Endothelial cell of umbilical vein (primary cell): ENCODE measurements around the gene RRP1B. TPM values are rescaled to one million over a fixed set of nuclear protein-coding genes. Genes with fewer than 3 reads are reported as not detected.

Source experiments
- BruUV-seq: library from RNA; stranded (reverse); fragments of 400-500 nt; replicated peaks from 2 replicates; lab custom pipeline; 2021; lab: Mats Ljungman, UMichigan
- CTCF ChIA-PET: fragments of 300-600, 350-600 bp; sonication (Branson Sonifier 250); formaldehyde crosslinking; loops from one replicate; lab custom pipeline; 2021; ENCODE audit warnings: antibody characterized with exemption, inconsistent platforms; lab: Charles Lee
- POLR2A ChIA-PET: fragments of 300-600, 350-600 bp; sonication (Branson Sonifier 250); formaldehyde crosslinking; loops from one replicate; lab custom pipeline; 2021; ENCODE audit warnings: antibody characterized with exemption, inconsistent platforms; lab: Charles Lee
- DNase-seq: peaks from one replicate; pipeline ENCODE4 v3.0.0-alpha.2; 2011; ENCODE audit warnings: low read depth, low spot score
- FAIRE-seq: peaks from 2 replicates; lab custom pipeline; 2011; peaks lifted over from hg19 to GRCh38; lab: Jason Lieb, UNC
- H2AFZ ChIP-seq: 2 replicates; pipeline ENCODE4 v1.6.0; 2012; ENCODE audit warnings: low read depth, low read length, control low read depth, inconsistent platforms
- H3K27ac ChIP-seq: 2 replicates; pipeline ENCODE4 v1.5.1; 2011; ENCODE audit warnings: low read depth, mild to moderate bottlenecking, control low read depth, low read length, moderate library complexity; ENCODE audit not compliant: insufficient read depth
- H3K27me3 ChIP-seq, 2 experiments: 2 replicates each; pipeline versions ENCODE4 v1.6.0 to v1.6.1; 2011; ENCODE audit warnings: low read length in 2 of 2, mixed read lengths in 1 of 2; ENCODE audit not compliant: control insufficient read depth in 2 of 2, insufficient read depth in 2 of 2
- H3K36me3 ChIP-seq, 2 experiments: 2 replicates in 1 of 2; 3 replicates in 1 of 2; pipeline ENCODE4 v1.5.1; 2011; ENCODE audit warnings: low read length in 2 of 2, mild to moderate bottlenecking in 1 of 2, moderate library complexity in 1 of 2; ENCODE audit not compliant: control insufficient read depth in 2 of 2, insufficient read depth in 2 of 2; ENCODE audit errors: extremely low read depth in 1 of 2
- H3K4me1 ChIP-seq: 3 replicates; pipeline ENCODE4 v1.5.1; 2011; ENCODE audit warnings: mild to moderate bottlenecking, low read length; ENCODE audit not compliant: control insufficient read depth, insufficient read depth; ENCODE audit errors: extremely low read depth
- H3K4me2 ChIP-seq: 2 replicates; pipeline ENCODE4 v1.6.1; 2011; ENCODE audit warnings: low read length, control low read depth, mixed read lengths; ENCODE audit not compliant: insufficient read depth
- H3K4me3 ChIP-seq, 3 experiments: fragments of 200-600 bp in 1 of 3; sonication (generic), shearing (Covaris generic) in 1 of 3; replicated peaks in 1 of 3; 2 replicates each; pipeline ENCODE4 v1.5.1; 2011 to 2016; ENCODE audit warnings: control low read depth in 3 of 3, low read length in 3 of 3, mild to moderate bottlenecking in 2 of 3, inconsistent platforms in 1 of 3, low read depth in 1 of 3, moderate library complexity in 1 of 3; ENCODE audit not compliant: insufficient read depth in 1 of 3
- H3K79me2 ChIP-seq: 2 replicates; pipeline ENCODE4 v1.6.0; 2012; ENCODE audit warnings: low read length, inconsistent platforms; ENCODE audit not compliant: control insufficient read depth, insufficient read depth
- H3K9ac ChIP-seq: replicated peaks from 2 replicates; pipeline ENCODE3; 2011; ENCODE audit warnings: low read length, control low read depth; ENCODE audit not compliant: insufficient read depth; ENCODE audit errors: extremely low read depth
- H3K9me1 ChIP-seq: replicated peaks from 3 replicates; pipeline ENCODE4 v1.6.0; 2011; ENCODE audit warnings: mild to moderate bottlenecking, low read length; ENCODE audit not compliant: control insufficient read depth, insufficient read depth; ENCODE audit errors: extremely low read depth
- H3K9me3 ChIP-seq: replicated peaks from 2 replicates; pipeline ENCODE4 v1.5.1; 2012; ENCODE audit warnings: low read length, inconsistent platforms; ENCODE audit not compliant: control insufficient read depth, insufficient read depth
- H4K20me1 ChIP-seq: replicated peaks from 2 replicates; pipeline ENCODE3; 2011; ENCODE audit warnings: mild to moderate bottlenecking, low read length; ENCODE audit not compliant: control insufficient read depth, insufficient read depth; ENCODE audit errors: extremely low read depth
- EZH2 ChIP-seq: IDR thresholded peaks from 2 replicates; pipeline ENCODE4 v1.6.1; 2012; ENCODE audit warnings: borderline replicate concordance, low read depth, mild to moderate bottlenecking, moderate library complexity, low read length, inconsistent platforms; ENCODE audit not compliant: severe bottlenecking
- FOS ChIP-seq: IDR thresholded peaks from 2 replicates; pipeline ENCODE4 v1.6.1; 2011; ENCODE audit warnings: mild to moderate bottlenecking, low read length, moderate library complexity, borderline replicate concordance; ENCODE audit not compliant: insufficient read depth
- GATA2 ChIP-seq: IDR thresholded peaks from 2 replicates; pipeline ENCODE4 v1.7.0; 2011; ENCODE audit warnings: low read depth, mild to moderate bottlenecking, moderate library complexity, mixed read lengths, low read length; ENCODE audit not compliant: insufficient read length, insufficient read depth
- JUN ChIP-seq: IDR thresholded peaks from 2 replicates; pipeline ENCODE4 v1.6.1; 2011; ENCODE audit warnings: borderline replicate concordance, low read depth; ENCODE audit not compliant: insufficient read length, insufficient read depth
- MYC ChIP-seq: IDR thresholded peaks from one replicate; pipeline ENCODE4 v1.6.1; 2011; ENCODE audit warnings: mild to moderate bottlenecking, low read depth, low read length
- POLR2AphosphoS5 ChIP-seq: IDR thresholded peaks from 2 replicates; pipeline ENCODE4 v1.6.1; 2012; ENCODE audit warnings: low read depth, mild to moderate bottlenecking, control low read depth, low read length, moderate library complexity; ENCODE audit not compliant: insufficient read depth
- dilution Hi-C: fragments of 300-500 bp; cut with MboI; formaldehyde crosslinking; loops from one replicate; pipeline ENCODE4 v1.15.0; 2019; ENCODE audit warnings: low sequenced_read_pairs; ENCODE audit not compliant: extremely low pct_ligation_motif_present
- intact Hi-C: fragments of 100-400 bp; cut with micrococcal nuclease; formaldehyde crosslinking; loops from one replicate; pipeline ENCODE4 v1.10.0; 2022
- polyA plus RNA-seq, 4 experiments: library from polyadenylated mRNA; depleted of rRNA in 3 of 4; stranded (reverse) in 3 of 4; unstranded in 1 of 4; fragments of >200 nt; gene quantifications; 2 replicates each; pipeline versions ENCODE4 v1.2.1 to v1.2.3, GENCODE V29; 2011 to 2012; ENCODE audit warnings: missing spikeins in 1 of 4
- total RNA-seq: library from RNA; stranded (reverse); gene quantifications from 2 replicates; pipeline ENCODE4 v1.2.3, GENCODE V29; 2021

The RRP1B gene
- total and polyA plus RNA-seq, 2 donors (not counting 3 experiments of a cell fraction or from before 2014, with no cell fraction given): 13.0 to 39.9 TPM

DNA sequence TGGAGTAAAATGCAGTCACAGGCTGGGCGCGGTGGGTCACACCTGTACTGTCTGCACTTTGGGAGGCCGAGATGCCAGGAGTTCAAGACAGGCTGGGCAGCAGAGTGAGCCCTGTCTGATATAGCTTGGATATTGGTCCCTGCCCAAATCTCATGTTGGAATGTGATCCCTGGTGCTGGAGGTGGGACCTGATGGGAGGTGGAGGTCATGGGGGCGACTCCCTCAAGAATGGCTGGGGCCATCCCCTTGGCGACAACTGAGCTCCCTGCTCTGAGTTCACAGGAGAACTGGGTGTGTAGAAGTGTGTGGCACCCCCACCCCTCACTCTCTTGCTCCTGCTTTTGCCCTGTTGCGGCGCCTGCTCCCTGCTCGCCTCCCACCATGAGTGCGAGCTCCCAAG is 48.1 kb downstream of the RRP1B start:
- Histone ChIP-seq H3K4me3 (no peak overlapping the region), H4K20me1 (no peaks in the 10 kb centered on the region), H3K79me2 (no peaks in the 10 kb centered on the region), H3K9ac (no peak overlapping the region), H3K4me1 (no peaks in the 10 kb centered on the region), H3K27me3 (peaks cover 0 to 2% of the 10 kb centered on the region in 2 experiments), H2AFZ (no peak overlapping the region), H3K36me3 (no peaks in the 10 kb centered on the region), H3K9me1 (no peaks in the 10 kb centered on the region), H3K27ac (no peak overlapping the region), H3K9me3 (no peaks in the 10 kb centered on the region), H3K4me2 (no peak overlapping the region)
- intact Hi-C loops (no loop called here), dilution Hi-C loops (no loop called here)
- ChIA-PET CTCF (interaction anchor here (1.1 kb wide), 1 partner anchor 9 kb away, joined by 6 read pairs; no protein-coding TSS in a partner anchor), POLR2A (no interaction called here)
- no peak for TF ChIP-seq GATA2
- TF ChIP-seq EZH2: no peak
- TF ChIP-seq JUN: no peak
- BruUV-seq: no TSS peak
- DNase-seq (no peak), FAIRE-seq (no peak)

- H3K27ac ChIP-seq: no peak overlapping the region
- DNase-seq (no peak), FAIRE-seq (no peak)
- BruUV-seq: no TSS peak
- no peaks in the 10 kb centered on the region for H3K4me1 ChIP-seq
- dilution Hi-C loops (no loop called here), intact Hi-C loops (no loop called here)
- no peak overlapping the region for H2AFZ ChIP-seq
- no peak overlapping the region for H3K4me2 ChIP-seq
- no peaks in the 10 kb centered on the region for H3K9me1 ChIP-seq
- no peaks in the 10 kb centered on the region for H3K36me3 ChIP-seq
- H3K27me3 ChIP-seq: peaks cover 0 to 2% of the 10 kb centered on the region in 2 experiments
- POLR2A ChIA-PET: no interaction called here
- H3K9ac ChIP-seq: no peak overlapping the region
- H4K20me1 ChIP-seq: no peaks in the 10 kb centered on the region
- H3K79me2 ChIP-seq: no peaks in the 10 kb centered on the region
- TF ChIP-seq POLR2AphosphoS5 (no peak), FOS (no peak), JUN (no peak), MYC (no peak), EZH2 (no peak)
- H3K4me3 ChIP-seq: no peak overlapping the region
- CTCF ChIA-PET: no interaction called here
- no peaks in the 10 kb centered on the region for H3K9me3 ChIP-seq
These were observed 49.5 kb downstream of the RRP1B start for GRCh38 chr21:43708745-43709381.
